ENCODE results near the gene KPNB1.

Gene KPNB1

DNA sequence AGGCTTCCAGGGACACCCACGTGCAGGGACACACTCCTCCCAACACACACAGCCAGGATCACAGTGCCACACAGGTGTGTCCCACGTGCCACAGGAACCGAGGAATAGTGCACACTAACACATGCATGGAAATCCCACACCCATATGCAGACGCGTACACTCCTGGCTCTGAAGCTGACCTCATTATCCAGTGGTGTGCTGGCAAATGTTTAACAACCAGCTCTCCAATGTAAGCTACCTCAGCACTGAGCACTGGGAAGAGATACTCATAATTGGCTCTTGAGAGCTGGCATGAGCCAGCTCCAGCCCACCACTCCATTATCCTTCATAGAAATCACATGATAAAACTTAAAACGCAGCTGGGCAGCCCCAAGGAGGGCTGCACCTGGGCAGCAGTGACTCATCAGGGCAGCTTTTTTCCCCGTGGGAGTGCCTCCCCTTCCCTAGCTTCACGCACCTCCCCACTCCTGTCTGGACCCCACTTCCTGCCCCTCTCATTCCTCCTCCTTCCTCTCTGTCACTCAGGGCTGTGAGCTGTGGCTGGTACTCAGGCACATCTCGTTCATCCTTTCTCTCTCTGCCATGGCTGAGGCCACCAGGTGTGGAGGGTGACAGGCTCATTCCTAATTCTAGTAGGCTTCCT, 68.4 kb downstream of the KPNB1 start:
- H3K4me2 ChIP-seq (ENCODE audit: low read depth, low read length, poor library complexity, severe bottlenecking) = no peak overlapping the region
- H3K36me3 ChIP-seq (ENCODE audit: low read length) = no peaks in the 10 kb centered on the region
- H3K9me2 ChIP-seq (replicated peaks; ENCODE audit: insufficient read depth, low read length) = no peaks in the 10 kb centered on the region
- no peaks in the 10 kb centered on the region for H3K9me3 ChIP-seq (ENCODE audit: insufficient read depth, low read length)
- no peaks in the 10 kb centered on the region for H4K20me1 ChIP-seq (ENCODE audit: low read depth, low read length)
- H3K27ac ChIP-seq (ENCODE audit: low read depth, low read length) = no peak overlapping the region
- H3F3A ChIP-seq (ENCODE audit: insufficient read depth) = no peaks in the 10 kb centered on the region
- no peaks in the 10 kb centered on the region for H3K79me2 ChIP-seq (ENCODE audit: insufficient read depth, low read length)
- no peak overlapping the region for H3K9ac ChIP-seq (ENCODE audit: low read length)
- H3K4me3 ChIP-seq (ENCODE audit: insufficient read depth, low read length, poor library complexity, severe bottlenecking) = no peak overlapping the region
- no peak for TF ChIP-seq EZH2phosphoT487 (conservative IDR thresholded peaks at IDR 0.05; ENCODE audit: low read length)
- no peaks in the 10 kb centered on the region for H3K27me3 ChIP-seq (ENCODE audit: low read length)
- H2AFZ ChIP-seq (ENCODE audit: low read depth, low read length, severe bottlenecking) = no peak overlapping the region

DNA sequence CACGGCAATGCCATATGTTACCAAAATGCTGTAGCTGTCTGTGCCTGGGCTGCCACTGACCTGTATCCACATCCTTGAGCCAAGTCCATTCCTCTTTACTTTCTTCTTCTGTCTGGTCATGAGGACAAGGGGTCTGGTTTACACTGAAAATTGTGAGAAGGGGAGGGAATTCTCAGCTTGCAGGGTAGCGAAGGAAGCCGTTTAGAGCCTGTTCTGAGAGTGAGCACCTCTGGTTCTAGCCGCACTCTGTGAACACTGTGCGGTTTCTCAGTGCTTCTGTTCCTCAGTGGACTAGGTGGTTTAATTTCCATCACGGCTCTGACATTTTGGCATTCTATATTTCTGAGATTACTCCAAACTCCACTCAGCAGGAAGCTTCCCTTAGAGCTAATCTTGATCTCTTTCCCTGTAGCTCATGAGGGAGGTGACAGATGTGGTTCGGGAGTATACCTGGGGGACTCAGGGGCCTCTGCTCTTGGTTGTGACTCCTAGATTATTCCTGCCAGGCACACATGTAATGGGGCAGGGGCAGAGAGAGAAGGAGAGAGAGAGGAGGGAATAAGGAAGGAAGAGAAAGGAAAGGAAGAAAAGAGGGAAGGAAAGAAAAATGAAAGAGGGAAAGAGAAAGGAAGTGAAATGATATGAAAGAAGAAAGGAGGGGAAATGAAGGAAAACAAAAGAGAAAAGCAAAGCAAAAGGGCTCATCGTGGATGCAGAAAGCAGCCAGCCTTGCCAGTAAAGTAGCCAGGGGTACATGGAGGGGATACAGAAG, 69.1 kb downstream of the KPNB1 start:
- H3F3A ChIP-seq (ENCODE audit: insufficient read depth) = no peaks in the 10 kb centered on the region
- no peaks in the 10 kb centered on the region for H3K36me3 ChIP-seq (ENCODE audit: low read length)
- no peak overlapping the region for H3K27ac ChIP-seq (ENCODE audit: low read depth, low read length)
- TF ChIP-seq, protein P1, sequence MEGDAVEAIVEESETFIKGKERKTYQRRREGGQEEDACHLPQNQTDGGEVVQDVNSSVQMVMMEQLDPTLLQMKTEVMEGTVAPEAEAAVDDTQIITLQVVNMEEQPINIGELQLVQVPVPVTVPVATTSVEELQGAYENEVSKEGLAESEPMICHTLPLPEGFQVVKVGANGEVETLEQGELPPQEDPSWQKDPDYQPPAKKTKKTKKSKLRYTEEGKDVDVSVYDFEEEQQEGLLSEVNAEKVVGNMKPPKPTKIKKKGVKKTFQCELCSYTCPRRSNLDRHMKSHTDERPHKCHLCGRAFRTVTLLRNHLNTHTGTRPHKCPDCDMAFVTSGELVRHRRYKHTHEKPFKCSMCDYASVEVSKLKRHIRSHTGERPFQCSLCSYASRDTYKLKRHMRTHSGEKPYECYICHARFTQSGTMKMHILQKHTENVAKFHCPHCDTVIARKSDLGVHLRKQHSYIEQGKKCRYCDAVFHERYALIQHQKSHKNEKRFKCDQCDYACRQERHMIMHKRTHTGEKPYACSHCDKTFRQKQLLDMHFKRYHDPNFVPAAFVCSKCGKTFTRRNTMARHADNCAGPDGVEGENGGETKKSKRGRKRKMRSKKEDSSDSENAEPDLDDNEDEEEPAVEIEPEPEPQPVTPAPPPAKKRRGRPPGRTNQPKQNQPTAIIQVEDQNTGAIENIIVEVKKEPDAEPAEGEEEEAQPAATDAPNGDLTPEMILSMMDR (IDR thresholded peaks at IDR 0.05; ENCODE audit: insufficient read depth, low read length, poor library complexity, severe bottlenecking) = no peak
- TF ChIP-seq EZH2phosphoT487 (conservative IDR thresholded peaks at IDR 0.05; ENCODE audit: low read length) = no peak
- H4K20me1 ChIP-seq (ENCODE audit: low read depth, low read length) = no peaks in the 10 kb centered on the region
- no peaks in the 10 kb centered on the region for H3K27me3 ChIP-seq (ENCODE audit: low read length)
- H2AFZ ChIP-seq (ENCODE audit: low read depth, low read length, severe bottlenecking) = no peak overlapping the region
- H3K9me2 ChIP-seq (replicated peaks; ENCODE audit: insufficient read depth, low read length) = no peaks in the 10 kb centered on the region
- no peak overlapping the region for H3K9ac ChIP-seq (ENCODE audit: low read length)
- H3K9me3 ChIP-seq (ENCODE audit: insufficient read depth, low read length) = no peaks in the 10 kb centered on the region
- H3K4me2 ChIP-seq (ENCODE audit: low read depth, low read length, poor library complexity, severe bottlenecking) = no peak overlapping the region
- no peaks in the 10 kb centered on the region for H3K79me2 ChIP-seq (ENCODE audit: insufficient read depth, low read length)
- no peak overlapping the region for H3K4me3 ChIP-seq (ENCODE audit: insufficient read depth, low read length, poor library complexity, severe bottlenecking)

DNA sequence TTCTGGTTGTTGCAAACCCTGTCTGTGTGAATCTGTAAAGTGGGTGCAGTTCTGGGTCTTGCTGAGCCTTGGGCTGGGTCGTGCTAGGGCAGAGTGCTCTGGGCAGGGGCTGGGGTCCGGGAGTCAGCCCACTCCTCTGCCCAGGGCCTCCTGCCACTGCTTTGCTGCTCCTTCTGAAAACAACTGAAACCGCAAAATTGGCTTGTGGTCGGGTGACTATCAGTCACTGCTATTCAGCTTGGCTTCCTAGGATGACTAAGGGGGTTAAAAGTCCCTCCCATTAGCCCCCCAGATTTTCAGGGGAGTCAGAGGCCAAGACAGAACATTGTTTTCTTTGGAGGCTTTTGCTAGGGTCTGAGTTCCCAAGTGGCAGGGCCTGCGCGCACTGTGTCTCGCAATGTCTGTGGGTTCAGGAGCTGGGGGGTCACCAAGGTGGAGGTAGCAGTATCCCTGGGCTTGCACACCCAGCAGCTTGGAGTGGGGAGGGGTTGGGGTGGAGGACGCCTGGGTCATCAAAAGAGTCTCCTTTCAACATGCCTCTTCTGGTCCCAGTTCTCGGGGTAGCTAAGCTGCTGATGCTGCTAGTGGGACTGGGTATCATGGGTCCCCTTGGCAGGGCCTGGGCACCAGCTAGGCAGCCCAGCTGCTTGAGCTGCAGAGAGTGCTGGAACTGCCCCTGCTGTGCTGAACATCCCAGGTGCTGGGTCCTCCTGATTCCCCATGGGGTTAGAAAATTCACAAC, 69.9 kb downstream of the KPNB1 start:
- Histone ChIP-seq H3K27ac (ENCODE audit: low read depth, low read length) (no peak overlapping the region), H3K79me2 (ENCODE audit: insufficient read depth, low read length) (no peaks in the 10 kb centered on the region), H3K27me3 (ENCODE audit: low read length) (no peaks in the 10 kb centered on the region), H3K9me3 (ENCODE audit: insufficient read depth, low read length) (no peaks in the 10 kb centered on the region), H3K9ac (ENCODE audit: low read length) (no peak overlapping the region), H3K4me3 (ENCODE audit: insufficient read depth, low read length, poor library complexity, severe bottlenecking) (no peak overlapping the region), H4K20me1 (ENCODE audit: low read depth, low read length) (no peaks in the 10 kb centered on the region), H3K36me3 (ENCODE audit: low read length) (no peaks in the 10 kb centered on the region), H3F3A (ENCODE audit: insufficient read depth) (no peaks in the 10 kb centered on the region), H3K9me2 (replicated peaks; ENCODE audit: insufficient read depth, low read length) (no peaks in the 10 kb centered on the region), H3K4me2 (ENCODE audit: low read depth, low read length, poor library complexity, severe bottlenecking) (no peak overlapping the region), H2AFZ (ENCODE audit: low read depth, low read length, severe bottlenecking) (no peak overlapping the region)
- TF ChIP-seq, protein P1 (IDR thresholded peaks at IDR 0.05; ENCODE audit: insufficient read depth, low read length, poor library complexity, severe bottlenecking) = no peak
- TF ChIP-seq EZH2phosphoT487 (conservative IDR thresholded peaks at IDR 0.05; ENCODE audit: low read length) = no peak

Data from SU-DHL-6 (cell line).